ENCODE data around the gene CLBA1.

DNA sequence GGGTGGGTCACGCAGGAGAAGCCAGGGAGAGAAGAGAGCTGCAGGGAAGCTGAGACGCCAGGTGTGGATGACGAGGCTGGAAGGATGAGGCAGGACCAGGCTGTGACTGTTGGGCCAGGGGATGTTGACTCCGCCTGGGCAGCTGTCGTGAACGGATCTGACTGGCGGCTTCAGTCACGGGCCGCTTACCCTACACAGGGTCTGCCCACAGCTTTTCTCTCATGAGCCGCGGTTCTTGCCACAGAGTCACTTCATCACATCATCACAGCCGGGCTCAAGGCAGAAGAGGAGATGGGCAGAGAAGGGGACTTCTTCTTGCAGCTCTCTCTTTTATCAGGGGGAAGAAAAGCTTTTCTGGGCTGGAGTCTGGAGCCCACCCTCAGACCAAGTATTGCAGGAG lies 7.7 kb downstream of the CLBA1 start:
- TF ChIP-seq, protein P1, sequence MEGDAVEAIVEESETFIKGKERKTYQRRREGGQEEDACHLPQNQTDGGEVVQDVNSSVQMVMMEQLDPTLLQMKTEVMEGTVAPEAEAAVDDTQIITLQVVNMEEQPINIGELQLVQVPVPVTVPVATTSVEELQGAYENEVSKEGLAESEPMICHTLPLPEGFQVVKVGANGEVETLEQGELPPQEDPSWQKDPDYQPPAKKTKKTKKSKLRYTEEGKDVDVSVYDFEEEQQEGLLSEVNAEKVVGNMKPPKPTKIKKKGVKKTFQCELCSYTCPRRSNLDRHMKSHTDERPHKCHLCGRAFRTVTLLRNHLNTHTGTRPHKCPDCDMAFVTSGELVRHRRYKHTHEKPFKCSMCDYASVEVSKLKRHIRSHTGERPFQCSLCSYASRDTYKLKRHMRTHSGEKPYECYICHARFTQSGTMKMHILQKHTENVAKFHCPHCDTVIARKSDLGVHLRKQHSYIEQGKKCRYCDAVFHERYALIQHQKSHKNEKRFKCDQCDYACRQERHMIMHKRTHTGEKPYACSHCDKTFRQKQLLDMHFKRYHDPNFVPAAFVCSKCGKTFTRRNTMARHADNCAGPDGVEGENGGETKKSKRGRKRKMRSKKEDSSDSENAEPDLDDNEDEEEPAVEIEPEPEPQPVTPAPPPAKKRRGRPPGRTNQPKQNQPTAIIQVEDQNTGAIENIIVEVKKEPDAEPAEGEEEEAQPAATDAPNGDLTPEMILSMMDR (IDR thresholded peaks at IDR 0.05; ENCODE audit: low read depth, low read length), result no peak
- TF ChIP-seq EZH2phosphoT487 (IDR thresholded peaks at IDR 0.05; ENCODE audit: low read depth), result no peak
